ENCODE results near the gene DPF3. TPM values are rescaled to one million over a fixed set of nuclear protein-coding genes. Genes with fewer than 3 reads are reported as not detected.

DPF3 gene
- total RNA-seq, 1 experiment from 2014 or later = 0.31 TPM

DNA sequence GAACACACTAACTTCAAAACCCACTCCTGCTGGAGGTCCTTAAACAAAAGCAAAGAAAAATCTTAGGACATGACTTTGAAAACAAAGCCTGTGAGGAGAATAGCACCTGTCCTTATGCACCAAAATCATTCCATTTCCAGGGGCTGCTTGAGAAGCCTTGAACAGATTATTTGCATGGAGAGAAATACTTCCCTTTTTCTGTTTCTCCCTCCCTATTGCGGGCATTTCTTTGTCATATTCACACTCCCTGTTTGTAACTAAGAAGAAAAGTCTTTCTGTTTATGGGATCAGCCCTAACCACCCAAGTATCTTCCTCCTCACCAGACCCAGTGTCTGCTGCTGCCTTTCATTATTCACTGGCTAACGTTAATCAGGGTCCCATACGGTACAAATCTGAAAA, 218.8 kb downstream of the DPF3 start:
- Mint-ChIP-seq H3K9me3 (peaks cover 22% of the 10 kb centered on the region), H3K36me3 (0 out of 2 replicates have a peak, but pooled peaks cover 3% of the 10 kb centered on the region), H3K27ac (no peak overlapping the region), H3K27me3 (ENCODE audit: low read depth) (peaks cover 3% of the 10 kb centered on the region), H3K4me1 (peaks cover 5% of the 10 kb centered on the region), H3K4me3 (no peak overlapping the region)
- ATAC-seq (no peak), DNase-seq (ENCODE audit: low spot score) (no peak)
- ChIA-PET POLR2A (no interaction called here), CTCF (no interaction called here)
- TF ChIP-seq TCF7 (CRISPR knock-in tag; IDR thresholded peaks at IDR 0.05; ENCODE audit: low read depth) (no peak), ZNF423 (CRISPR knock-in tag; IDR thresholded peaks at IDR 0.05) (no peak), HMGA2 (CRISPR knock-in tag; IDR thresholded peaks at IDR 0.05) (no peak), GABPB1 (CRISPR knock-in tag; IDR thresholded peaks at IDR 0.05) (no peak), JUN (CRISPR knock-in tag; IDR thresholded peaks at IDR 0.05) (no peak), OVOL2 (CRISPR knock-in tag; IDR thresholded peaks at IDR 0.05; ENCODE audit: borderline replicate concordance) (no peak), FOXK1 (CRISPR knock-in tag; IDR thresholded peaks at IDR 0.05) (no peak)
- TF ChIP-seq, protein P1, sequence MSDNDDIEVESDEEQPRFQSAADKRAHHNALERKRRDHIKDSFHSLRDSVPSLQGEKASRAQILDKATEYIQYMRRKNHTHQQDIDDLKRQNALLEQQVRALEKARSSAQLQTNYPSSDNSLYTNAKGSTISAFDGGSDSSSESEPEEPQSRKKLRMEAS (CRISPR knock-in tag; IDR thresholded peaks at IDR 0.05) = no peak
- TF ChIP-seq, protein P2, sequence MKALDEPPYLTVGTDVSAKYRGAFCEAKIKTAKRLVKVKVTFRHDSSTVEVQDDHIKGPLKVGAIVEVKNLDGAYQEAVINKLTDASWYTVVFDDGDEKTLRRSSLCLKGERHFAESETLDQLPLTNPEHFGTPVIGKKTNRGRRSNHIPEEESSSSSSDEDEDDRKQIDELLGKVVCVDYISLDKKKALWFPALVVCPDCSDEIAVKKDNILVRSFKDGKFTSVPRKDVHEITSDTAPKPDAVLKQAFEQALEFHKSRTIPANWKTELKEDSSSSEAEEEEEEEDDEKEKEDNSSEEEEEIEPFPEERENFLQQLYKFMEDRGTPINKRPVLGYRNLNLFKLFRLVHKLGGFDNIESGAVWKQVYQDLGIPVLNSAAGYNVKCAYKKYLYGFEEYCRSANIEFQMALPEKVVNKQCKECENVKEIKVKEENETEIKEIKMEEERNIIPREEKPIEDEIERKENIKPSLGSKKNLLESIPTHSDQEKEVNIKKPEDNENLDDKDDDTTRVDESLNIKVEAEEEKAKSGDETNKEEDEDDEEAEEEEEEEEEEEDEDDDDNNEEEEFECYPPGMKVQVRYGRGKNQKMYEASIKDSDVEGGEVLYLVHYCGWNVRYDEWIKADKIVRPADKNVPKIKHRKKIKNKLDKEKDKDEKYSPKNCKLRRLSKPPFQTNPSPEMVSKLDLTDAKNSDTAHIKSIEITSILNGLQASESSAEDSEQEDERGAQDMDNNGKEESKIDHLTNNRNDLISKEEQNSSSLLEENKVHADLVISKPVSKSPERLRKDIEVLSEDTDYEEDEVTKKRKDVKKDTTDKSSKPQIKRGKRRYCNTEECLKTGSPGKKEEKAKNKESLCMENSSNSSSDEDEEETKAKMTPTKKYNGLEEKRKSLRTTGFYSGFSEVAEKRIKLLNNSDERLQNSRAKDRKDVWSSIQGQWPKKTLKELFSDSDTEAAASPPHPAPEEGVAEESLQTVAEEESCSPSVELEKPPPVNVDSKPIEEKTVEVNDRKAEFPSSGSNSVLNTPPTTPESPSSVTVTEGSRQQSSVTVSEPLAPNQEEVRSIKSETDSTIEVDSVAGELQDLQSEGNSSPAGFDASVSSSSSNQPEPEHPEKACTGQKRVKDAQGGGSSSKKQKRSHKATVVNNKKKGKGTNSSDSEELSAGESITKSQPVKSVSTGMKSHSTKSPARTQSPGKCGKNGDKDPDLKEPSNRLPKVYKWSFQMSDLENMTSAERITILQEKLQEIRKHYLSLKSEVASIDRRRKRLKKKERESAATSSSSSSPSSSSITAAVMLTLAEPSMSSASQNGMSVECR (CRISPR knock-in tag; IDR thresholded peaks at IDR 0.05; ENCODE audit: borderline replicate concordance) = no peak
- TF ChIP-seq, protein P3, sequence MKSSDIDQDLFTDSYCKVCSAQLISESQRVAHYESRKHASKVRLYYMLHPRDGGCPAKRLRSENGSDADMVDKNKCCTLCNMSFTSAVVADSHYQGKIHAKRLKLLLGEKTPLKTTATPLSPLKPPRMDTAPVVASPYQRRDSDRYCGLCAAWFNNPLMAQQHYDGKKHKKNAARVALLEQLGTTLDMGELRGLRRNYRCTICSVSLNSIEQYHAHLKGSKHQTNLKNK (CRISPR knock-in tag; IDR thresholded peaks at IDR 0.05) = no peak
- TF ChIP-seq, protein P4, sequence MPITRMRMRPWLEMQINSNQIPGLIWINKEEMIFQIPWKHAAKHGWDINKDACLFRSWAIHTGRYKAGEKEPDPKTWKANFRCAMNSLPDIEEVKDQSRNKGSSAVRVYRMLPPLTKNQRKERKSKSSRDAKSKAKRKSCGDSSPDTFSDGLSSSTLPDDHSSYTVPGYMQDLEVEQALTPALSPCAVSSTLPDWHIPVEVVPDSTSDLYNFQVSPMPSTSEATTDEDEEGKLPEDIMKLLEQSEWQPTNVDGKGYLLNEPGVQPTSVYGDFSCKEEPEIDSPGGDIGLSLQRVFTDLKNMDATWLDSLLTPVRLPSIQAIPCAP (CRISPR knock-in tag; IDR thresholded peaks at IDR 0.05) = no peak

DNA sequence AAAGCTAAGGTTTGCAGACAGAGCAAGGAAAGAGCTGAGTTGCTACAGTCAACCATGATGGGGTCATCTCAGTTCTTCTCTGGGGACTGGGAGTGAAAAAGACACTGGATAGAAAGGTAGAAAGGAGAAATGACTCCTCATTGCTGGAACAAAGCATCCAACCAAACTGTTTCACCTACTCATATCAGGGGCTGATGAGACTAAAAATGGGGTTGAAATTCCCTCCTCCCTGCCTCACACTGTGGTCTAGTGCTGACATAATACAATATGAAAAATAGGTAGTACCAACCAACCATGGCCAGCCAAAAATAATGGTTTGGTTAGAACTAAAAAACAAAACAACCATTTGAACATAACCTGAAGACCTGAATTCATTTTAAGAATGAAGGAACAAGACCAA, 220.7 kb downstream of the DPF3 start:
- TF ChIP-seq, protein P5, sequence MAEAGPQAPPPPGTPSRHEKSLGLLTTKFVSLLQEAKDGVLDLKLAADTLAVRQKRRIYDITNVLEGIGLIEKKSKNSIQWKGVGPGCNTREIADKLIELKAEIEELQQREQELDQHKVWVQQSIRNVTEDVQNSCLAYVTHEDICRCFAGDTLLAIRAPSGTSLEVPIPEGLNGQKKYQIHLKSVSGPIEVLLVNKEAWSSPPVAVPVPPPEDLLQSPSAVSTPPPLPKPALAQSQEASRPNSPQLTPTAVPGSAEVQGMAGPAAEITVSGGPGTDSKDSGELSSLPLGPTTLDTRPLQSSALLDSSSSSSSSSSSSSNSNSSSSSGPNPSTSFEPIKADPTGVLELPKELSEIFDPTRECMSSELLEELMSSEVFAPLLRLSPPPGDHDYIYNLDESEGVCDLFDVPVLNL (CRISPR knock-in tag; IDR thresholded peaks at IDR 0.05; ENCODE audit: borderline replicate concordance, low read depth) = no peak
- no peak for TF ChIP-seq ZNF671 (CRISPR knock-in tag; IDR thresholded peaks at IDR 0.05)
- TF ChIP-seq ZNF219 (CRISPR knock-in tag; IDR thresholded peaks at IDR 0.05; ENCODE audit: borderline replicate concordance) = no peak
- TF ChIP-seq, protein P6, sequence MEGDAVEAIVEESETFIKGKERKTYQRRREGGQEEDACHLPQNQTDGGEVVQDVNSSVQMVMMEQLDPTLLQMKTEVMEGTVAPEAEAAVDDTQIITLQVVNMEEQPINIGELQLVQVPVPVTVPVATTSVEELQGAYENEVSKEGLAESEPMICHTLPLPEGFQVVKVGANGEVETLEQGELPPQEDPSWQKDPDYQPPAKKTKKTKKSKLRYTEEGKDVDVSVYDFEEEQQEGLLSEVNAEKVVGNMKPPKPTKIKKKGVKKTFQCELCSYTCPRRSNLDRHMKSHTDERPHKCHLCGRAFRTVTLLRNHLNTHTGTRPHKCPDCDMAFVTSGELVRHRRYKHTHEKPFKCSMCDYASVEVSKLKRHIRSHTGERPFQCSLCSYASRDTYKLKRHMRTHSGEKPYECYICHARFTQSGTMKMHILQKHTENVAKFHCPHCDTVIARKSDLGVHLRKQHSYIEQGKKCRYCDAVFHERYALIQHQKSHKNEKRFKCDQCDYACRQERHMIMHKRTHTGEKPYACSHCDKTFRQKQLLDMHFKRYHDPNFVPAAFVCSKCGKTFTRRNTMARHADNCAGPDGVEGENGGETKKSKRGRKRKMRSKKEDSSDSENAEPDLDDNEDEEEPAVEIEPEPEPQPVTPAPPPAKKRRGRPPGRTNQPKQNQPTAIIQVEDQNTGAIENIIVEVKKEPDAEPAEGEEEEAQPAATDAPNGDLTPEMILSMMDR (IDR thresholded peaks at IDR 0.05) = no peak
- TF ChIP-seq RELA (CRISPR knock-in tag; IDR thresholded peaks at IDR 0.05; ENCODE audit: borderline replicate concordance) = no peak
- TF ChIP-seq TP53 (CRISPR knock-in tag; IDR thresholded peaks at IDR 0.05) = no peak
- no peak for TF ChIP-seq NFE2L1 (CRISPR knock-in tag; IDR thresholded peaks at IDR 0.05)
- TF ChIP-seq, protein P7, sequence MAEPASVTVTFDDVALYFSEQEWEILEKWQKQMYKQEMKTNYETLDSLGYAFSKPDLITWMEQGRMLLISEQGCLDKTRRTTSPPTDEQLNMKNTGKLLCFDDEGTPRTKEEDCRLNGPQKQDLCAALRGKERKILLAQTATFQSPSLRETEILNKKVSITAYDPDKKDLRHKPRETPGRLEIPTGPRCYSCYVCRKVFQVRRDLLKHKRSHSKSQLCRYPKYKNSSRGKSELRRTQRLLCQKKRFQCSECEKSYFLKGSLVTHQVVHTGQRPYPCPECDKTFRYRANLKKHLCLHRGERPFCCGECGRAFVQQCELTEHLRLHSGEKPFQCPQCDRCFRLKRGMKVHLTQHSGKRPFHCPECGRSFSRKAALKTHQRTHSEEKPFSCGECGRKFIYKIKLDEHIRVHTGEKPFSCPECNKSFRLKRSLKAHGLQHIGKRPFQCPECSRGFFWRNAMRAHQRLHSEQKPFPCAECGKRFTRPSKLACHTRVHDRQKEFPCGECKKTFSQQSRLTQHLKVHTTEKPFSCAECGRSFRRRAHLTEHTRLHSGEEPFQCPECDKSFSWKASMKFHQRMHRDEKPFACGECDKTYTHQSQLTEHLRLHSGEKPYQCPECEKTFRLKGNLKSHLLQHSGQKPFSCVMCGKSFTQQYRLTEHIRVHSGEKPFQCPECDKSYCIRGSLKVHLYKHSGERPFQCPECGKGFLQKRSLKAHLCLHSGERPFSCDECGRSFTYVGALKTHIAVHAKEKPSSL (CRISPR knock-in tag; conservative IDR thresholded peaks at IDR 0.05) = no peak
- no peak for TF ChIP-seq GABPB1 (CRISPR knock-in tag; IDR thresholded peaks at IDR 0.05)
- no peak for TF ChIP-seq GTF2I (CRISPR knock-in tag; conservative IDR thresholded peaks at IDR 0.05)
- no peak for TF ChIP-seq NR1H2 (CRISPR knock-in tag; IDR thresholded peaks at IDR 0.05)
- no peak for TF ChIP-seq MYBL2 (CRISPR knock-in tag; IDR thresholded peaks at IDR 0.05)
- TF ChIP-seq OVOL2 (CRISPR knock-in tag; IDR thresholded peaks at IDR 0.05; ENCODE audit: borderline replicate concordance) = no peak
- TF ChIP-seq, protein P8, sequence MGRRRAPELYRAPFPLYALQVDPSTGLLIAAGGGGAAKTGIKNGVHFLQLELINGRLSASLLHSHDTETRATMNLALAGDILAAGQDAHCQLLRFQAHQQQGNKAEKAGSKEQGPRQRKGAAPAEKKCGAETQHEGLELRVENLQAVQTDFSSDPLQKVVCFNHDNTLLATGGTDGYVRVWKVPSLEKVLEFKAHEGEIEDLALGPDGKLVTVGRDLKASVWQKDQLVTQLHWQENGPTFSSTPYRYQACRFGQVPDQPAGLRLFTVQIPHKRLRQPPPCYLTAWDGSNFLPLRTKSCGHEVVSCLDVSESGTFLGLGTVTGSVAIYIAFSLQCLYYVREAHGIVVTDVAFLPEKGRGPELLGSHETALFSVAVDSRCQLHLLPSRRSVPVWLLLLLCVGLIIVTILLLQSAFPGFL (CRISPR knock-in tag; IDR thresholded peaks at IDR 0.05; ENCODE audit: borderline replicate concordance) = no peak
- no peak for TF ChIP-seq ZNF232 (CRISPR knock-in tag; IDR thresholded peaks at IDR 0.05)
- TF ChIP-seq ETV6 (CRISPR knock-in tag; IDR thresholded peaks at IDR 0.05) = no peak
- ATAC-seq = no peak
- DNase-seq (ENCODE audit: low spot score) = no peak
- Mint-ChIP-seq H3K4me3 (no peak overlapping the region), H3K4me1 (peaks cover 4% of the 10 kb centered on the region), H3K9me3 (peaks cover 22% of the 10 kb centered on the region), H3K36me3 (0 out of 2 replicates have a peak, but pooled peaks cover 3% of the 10 kb centered on the region), H3K27me3 (ENCODE audit: low read depth) (peaks cover 3% of the 10 kb centered on the region), H3K27ac (no peak overlapping the region)
- CTCF ChIA-PET = no interaction called here
- POLR2A ChIA-PET = no interaction called here
